Measurements from ENCODE around the gene ABHD4.

DNA sequence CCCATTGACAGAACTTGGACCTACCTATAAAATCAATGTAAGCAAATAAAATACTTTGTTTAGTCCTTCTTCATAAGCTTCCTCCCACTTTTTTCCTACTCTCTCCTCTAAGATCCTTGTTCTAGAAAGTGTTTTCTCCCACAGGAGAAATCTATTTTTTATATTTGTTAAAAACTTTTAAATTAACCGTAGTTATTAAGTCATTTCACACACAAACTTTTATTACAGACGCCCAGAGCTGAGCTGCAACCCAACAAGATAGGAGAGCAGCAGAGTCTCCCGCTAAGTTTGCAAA, 36.8 kb upstream of the ABHD4 start:
- TF ChIP-seq, protein P1, sequence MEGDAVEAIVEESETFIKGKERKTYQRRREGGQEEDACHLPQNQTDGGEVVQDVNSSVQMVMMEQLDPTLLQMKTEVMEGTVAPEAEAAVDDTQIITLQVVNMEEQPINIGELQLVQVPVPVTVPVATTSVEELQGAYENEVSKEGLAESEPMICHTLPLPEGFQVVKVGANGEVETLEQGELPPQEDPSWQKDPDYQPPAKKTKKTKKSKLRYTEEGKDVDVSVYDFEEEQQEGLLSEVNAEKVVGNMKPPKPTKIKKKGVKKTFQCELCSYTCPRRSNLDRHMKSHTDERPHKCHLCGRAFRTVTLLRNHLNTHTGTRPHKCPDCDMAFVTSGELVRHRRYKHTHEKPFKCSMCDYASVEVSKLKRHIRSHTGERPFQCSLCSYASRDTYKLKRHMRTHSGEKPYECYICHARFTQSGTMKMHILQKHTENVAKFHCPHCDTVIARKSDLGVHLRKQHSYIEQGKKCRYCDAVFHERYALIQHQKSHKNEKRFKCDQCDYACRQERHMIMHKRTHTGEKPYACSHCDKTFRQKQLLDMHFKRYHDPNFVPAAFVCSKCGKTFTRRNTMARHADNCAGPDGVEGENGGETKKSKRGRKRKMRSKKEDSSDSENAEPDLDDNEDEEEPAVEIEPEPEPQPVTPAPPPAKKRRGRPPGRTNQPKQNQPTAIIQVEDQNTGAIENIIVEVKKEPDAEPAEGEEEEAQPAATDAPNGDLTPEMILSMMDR (conservative IDR thresholded peaks at IDR 0.05; ENCODE audit: low read length) = no peak
- no peak for TF ChIP-seq EZH2phosphoT487 (IDR thresholded peaks at IDR 0.05; ENCODE audit: borderline replicate concordance)
